ES-I3 (cell line): ENCODE results near the gene TNRC18.

Experiments used
- H3K36me3 ChIP-seq: 2 replicates; pipeline ENCODE4 v1.6.1; 2013; ENCODE audit warnings: mild to moderate bottlenecking, low read length, control low read depth, moderate library complexity; ENCODE audit not compliant: insufficient read depth
- H3K4me1 ChIP-seq: 2 replicates; pipeline ENCODE4 v1.6.1; 2013; ENCODE audit warnings: mild to moderate bottlenecking, control low read depth, low read length; ENCODE audit not compliant: insufficient read depth
- H3K9ac ChIP-seq: 2 replicates; pipeline ENCODE4 v1.6.1; 2013; ENCODE audit warnings: low read depth, mild to moderate bottlenecking, low read length, moderate library complexity
- H3K9me3 ChIP-seq: 2 replicates; pipeline ENCODE4 v1.6.1; 2013; ENCODE audit warnings: mild to moderate bottlenecking, low read length, moderate library complexity; ENCODE audit not compliant: control insufficient read depth, insufficient read depth

The TNRC18 gene

DNA sequence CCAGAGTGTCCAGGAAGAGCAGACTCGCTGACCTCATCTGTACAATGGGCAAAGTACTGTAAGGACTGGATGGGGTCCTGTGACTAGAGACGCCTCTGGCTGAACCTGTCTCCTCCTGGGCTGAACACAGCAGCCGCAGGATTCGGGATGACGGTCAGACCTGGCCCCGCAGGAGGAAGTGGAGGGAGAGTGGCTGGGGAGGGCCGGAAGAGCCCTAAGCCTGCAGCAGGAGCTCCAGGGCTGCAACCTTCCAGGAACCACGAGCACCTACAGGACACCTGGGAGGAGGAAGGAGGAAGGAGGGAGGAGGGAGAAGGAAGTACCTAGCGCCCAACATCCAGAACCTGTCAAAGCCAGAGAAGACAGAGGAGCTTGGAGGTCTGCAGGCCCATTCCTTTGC is 30.3 kb downstream of the TNRC18 start:
- Histone ChIP-seq H3K36me3 (no peaks in the 10 kb centered on the region), H3K9ac (no peak overlapping the region), H3K4me1 (peaks cover 3% of the 10 kb centered on the region; the same call in 1 of the 2 replicates), H3K9me3 (no peaks in the 10 kb centered on the region)

DNA sequence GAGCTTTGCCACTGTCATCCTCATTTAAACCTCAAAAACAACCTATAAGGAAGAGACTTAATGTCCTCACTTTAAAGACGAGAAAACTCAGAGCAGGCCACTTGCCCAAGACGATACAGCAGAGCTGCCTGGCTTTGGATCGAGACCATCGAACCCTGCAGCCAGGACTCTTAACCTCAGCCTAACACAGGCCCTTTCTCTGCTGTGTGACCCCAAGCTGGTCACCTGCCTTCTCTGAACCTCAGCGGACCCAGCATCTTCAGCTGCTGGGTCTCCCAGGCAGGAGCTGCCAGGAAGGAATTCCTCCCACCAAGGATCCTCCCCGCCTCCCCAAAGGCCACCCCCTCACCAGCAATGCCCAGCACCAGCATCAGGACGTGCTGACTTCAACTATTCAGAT is 32.7 kb downstream of the TNRC18 start:
- H3K36me3 ChIP-seq, result no peaks in the 10 kb centered on the region
- H3K4me1 ChIP-seq, result no peaks in the 10 kb centered on the region
- H3K9ac ChIP-seq, result no peak overlapping the region
- H3K9me3 ChIP-seq, result no peaks in the 10 kb centered on the region

DNA sequence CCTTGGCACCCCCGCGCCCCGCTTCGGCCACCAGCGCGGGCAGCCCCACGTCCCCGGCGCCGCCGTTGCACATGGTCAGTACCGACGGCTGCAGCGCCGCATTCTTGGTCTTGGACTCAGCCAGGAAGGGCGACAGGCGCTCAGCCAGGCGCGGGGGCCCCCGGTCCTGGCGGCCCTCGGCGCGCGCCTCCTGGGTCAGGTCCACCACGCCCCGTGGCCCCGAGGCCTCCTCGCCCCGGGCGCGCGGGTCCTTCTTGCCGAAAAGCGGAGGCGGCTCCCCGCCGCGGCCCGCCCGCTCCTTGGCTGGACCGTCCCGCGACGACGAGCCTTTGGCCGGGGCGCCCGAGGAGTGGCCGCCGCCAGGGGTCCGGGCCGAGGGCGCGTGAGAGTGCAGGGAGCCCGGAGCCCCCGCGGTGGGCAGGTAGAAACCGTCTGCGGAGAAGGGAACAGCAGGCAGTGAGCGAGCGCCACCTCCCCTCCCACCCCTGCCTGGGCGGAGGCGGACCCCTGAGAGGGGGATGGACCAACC is 34.7 kb downstream of the TNRC18 start:
- Histone ChIP-seq H3K9me3 (no peaks in the 10 kb centered on the region), H3K4me1 (no peaks in the 10 kb centered on the region; the same call in 1 of the 2 replicates), H3K36me3 (no peaks in the 10 kb centered on the region), H3K9ac (no peak overlapping the region)

DNA sequence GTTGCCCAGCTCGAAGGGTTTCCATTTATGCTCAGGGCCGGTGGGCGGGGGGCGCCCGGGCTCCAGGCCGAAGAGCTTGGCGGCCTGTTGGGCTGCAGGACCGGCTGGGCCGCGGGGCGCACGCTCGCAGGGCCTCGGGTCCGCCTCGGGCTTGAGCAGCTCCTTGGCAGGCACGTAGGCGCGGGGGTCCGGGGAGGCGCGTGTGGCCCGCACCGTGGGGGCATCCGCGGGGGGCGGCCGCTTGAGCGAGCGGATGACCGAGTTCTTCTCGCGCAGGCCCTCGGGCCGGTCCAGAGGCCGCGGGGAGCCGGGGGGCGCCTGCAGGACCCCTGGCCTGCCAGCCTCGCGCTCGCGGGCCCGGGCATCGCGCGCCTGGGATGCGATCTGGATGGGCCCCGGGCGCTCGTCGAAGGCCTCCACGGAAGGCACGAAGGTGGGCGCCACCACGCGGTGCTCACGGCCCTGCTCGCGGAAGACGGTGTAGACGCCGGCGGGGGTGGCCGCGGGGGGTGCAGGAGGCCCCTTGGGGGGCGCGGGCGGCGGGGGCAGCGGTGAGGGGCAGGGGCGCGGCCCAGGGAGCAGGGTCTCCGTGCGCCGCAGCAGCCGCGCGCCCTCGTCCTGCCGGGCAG is 35.2 kb downstream of the TNRC18 start:
- no peaks in the 10 kb centered on the region; the same call in 1 of the 2 replicates for H3K4me1 ChIP-seq
- H3K36me3 ChIP-seq, result no peaks in the 10 kb centered on the region
- H3K9me3 ChIP-seq, result no peaks in the 10 kb centered on the region
- no peak overlapping the region for H3K9ac ChIP-seq

DNA sequence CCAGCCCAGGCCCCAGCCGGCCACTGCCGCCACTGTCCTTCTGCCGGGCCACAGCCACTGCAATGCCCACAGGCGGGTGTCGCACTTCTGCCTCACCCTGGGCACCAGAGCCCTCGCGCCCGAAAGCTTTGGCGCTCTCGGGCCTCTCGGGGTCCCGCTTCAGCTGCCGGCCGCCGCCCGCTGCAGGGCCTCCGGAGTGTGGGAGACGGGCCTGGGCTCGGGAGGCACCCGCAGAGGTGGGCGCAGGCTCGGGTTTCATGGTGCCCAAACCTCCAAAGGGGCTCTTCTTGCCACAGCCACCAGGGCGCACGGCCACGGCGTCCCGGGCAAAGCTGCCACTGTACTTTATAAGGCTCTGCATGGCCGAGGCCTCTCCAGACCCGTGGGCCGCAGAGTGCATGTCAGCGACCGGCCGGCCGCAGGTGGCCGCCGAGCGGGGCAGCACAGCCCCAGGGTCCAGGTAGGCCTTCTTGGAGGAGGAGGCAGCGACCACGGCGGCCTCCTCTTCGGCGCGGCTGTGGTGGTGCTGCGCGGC is 35.9 kb downstream of the TNRC18 start:
- H3K9ac ChIP-seq, result no peak overlapping the region
- no peaks in the 10 kb centered on the region for H3K36me3 ChIP-seq
- H3K9me3 ChIP-seq, result no peaks in the 10 kb centered on the region
- H3K4me1 ChIP-seq, result peaks cover 3% of the 10 kb centered on the region

DNA sequence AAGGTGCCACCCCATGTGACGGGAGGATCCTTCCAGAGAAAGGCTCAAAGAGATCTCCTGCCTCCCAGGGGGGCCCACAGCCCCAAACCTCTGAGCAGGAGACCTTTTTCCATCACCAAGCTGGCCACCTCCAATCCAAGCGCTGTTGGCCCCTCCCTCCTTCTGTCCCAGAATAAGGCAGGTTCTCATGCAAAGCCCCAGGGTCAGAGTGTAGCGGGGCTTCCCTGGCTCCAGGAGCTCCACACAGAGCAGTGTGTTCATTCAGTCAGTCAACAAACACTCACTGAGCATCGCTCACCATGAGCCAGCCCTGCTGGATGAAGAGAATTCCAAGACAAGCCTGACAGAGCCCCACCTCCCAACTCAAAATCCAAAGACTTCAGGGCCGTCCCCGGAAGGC is 39.0 kb downstream of the TNRC18 start:
- Histone ChIP-seq H3K9me3 (no peaks in the 10 kb centered on the region), H3K4me1 (peaks cover 7% of the 10 kb centered on the region), H3K36me3 (no peaks in the 10 kb centered on the region), H3K9ac (no peak overlapping the region)

DNA sequence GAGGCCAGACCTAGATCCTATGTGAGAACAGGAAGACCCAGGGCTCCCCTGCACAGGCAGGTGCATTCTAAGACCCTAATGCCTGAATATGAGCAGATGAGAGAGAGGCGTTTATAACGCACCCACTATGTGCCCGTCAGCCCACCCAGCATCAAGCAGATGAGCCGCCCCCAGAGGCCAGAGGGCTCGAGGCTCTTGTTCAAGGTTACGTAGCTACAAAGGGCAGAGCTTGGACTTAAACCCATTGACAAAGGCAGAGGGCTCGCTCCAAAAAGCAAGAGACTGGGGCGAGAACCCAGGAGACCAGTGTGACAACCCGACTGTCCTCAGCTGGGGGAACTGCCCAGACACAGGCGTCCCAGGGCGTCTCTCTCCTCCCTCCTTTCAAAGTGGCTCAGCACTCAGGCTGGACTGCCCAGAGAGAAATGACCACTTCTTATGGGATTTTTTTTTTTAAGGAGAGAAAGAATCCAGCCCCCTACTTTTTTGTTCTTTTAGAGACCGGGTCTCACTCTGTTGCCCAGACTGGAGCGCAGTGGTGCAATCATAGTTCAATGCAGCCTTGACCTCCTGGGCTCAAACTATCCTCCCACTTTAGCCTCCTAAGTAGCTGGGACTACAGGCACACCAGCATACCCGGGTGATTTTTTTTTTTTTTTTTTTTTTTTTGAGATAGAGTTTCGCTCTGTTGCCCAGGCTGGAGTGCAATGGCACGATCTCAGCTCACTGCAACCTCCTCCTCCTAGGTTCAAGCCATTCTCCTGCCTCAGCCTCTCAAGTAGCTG is 40.1 kb downstream of the TNRC18 start:
- Histone ChIP-seq H3K9me3 (no peaks in the 10 kb centered on the region), H3K4me1 (peaks cover 7% of the 10 kb centered on the region), H3K9ac (no peak overlapping the region), H3K36me3 (no peaks in the 10 kb centered on the region)

DNA sequence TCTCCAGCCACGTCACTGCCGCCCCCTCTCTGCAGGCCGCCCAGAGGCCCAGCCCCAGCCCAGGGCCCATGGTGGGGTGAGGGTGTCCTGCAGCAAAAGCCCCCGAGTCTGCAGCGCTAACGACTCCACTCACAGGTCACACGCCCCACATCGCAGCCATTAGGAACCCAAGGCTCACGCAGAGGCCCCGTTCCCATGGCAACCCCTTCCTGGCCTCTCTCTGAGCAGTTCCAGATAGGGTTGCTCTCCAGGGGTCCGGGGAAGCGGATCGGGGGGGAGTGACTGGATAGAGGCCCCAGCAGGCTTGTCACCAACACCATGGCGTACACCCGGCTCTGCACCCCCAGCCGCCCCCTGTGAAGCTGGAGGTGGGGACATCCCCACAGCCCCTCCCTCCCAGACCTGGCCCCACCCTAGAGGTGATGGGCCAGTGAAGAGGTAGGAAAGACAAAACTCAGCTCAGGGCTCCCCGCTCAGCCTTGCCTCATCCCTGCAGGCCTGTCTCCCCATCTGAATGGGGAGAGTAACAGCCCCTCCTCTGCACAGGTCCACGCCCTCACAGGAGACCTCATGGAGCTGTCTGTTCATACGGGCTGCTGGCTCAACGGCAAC is 41.2 kb downstream of the TNRC18 start:
- no peak overlapping the region for H3K9ac ChIP-seq
- no peaks in the 10 kb centered on the region for H3K9me3 ChIP-seq
- peaks cover 7% of the 10 kb centered on the region for H3K4me1 ChIP-seq
- H3K36me3 ChIP-seq, result no peaks in the 10 kb centered on the region

DNA sequence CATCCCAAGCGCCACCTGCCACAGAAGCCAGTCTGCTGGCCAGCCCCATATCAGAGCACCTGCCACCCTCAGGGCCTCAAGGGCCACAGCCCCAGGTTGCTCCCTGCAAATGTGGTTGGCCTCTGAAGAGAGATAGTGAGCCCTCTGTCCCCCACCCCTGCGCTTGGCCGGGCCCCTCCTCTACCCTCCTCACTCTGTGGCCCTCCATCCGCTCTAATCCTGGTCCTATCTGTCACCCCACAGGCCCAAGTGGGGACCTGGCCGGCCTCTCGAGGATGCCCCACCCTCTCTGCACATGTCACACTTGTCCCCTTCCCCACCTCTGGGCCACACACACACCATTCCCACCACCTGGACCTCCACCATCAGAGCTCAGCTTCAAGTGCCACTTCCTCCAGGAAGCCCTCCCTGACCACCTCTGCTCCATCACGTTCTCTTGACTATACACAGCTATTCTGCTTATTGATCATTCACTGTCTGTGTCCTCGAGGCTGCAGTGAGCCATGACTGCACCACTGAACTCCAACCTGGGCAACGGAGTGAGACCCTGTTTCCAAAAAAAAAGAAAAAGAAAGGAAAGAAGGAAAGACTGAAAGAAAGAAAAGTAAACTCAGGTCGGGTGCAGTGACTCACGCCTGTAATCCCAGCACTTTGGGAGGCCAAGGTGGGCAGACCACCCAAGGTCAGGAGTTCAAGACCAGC is 42.4 kb downstream of the TNRC18 start:
- Histone ChIP-seq H3K36me3 (no peaks in the 10 kb centered on the region), H3K9ac (no peak overlapping the region), H3K9me3 (no peaks in the 10 kb centered on the region), H3K4me1 (peaks cover 7% of the 10 kb centered on the region)

DNA sequence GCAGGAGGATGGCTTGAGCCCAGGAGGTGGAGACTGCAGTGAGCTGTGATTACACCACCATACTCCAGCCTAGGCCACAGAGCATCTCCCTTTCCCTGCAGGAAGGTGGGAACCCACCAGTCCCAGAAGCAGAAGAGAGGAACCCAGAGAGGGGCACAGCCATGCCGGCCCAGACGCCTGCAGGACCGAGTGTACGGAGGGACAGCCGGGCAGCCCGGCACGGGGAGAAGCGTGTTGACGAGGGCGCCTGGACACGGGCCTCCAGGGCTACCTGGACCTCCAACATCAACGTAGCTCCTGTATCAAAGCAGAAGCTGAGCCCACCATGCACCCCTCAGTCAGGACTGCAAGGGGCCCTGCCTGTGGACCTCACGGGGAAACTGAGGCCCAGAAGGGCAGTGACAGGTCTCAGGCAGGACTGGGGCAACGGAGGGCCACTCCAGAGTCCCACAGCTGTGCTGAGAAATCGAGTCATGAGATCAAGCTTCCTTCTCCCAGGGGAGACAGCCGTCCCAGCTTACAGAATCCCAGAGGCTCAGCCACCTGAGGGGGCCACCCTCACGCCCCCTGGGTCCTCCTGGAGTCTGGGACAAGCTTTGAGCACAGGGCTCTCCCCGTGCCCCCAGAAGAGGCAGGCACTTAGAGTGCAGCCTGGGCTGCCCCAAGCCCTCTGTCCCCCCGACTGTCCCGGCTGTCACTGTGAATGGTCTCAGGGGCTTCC is 43.1 kb downstream of the TNRC18 start:
- no peaks in the 10 kb centered on the region for H3K9me3 ChIP-seq
- no peaks in the 10 kb centered on the region for H3K36me3 ChIP-seq
- H3K9ac ChIP-seq, result no peak overlapping the region

DNA sequence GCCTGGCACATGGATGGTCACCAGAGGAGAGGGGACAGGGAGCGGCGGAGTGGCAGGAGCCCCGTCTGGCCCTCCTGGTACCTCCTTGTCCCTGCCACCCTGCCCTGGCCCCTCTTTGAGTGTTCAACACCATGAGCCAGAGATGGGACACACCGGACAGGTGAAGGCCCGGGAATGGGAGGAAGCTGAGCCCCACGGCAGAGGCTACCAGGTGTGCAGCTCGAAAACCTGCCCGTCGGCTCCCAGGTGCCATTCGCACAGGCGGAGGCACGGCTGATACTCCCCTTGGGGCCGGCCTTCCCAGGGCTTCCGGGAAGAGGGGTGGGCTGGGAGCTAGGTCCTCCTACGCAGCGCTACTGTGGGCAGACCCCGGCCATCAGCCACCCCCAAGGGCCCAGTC is 44.1 kb downstream of the TNRC18 start:
- Histone ChIP-seq H3K36me3 (no peaks in the 10 kb centered on the region), H3K4me1 (peaks cover 7% of the 10 kb centered on the region), H3K9me3 (no peaks in the 10 kb centered on the region), H3K9ac (no peak overlapping the region)

More for the DNA sequence above, 43.1 kb downstream of the TNRC18 start:
- peaks cover 7% of the 10 kb centered on the region for H3K4me1 ChIP-seq

DNA sequence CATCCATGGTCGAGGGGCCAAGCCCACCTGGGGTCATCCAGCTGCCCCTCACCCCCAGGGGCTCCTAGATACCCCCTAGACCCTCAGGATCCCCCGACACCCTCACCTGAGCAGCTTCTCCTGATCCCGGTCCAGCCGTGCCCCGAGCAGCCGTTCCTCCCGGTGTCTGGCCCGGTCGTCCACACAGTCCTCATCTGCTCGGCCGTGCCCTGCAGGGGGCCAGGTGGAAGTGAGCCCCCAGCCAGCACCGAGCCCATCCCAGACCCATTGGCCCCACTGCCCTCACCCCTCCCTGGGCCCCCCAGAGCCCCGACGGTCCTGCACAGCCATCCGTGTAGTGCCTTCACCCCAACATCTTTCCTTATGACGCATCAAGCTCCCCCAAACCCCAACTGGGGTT is 45.8 kb downstream of the TNRC18 start:
- H3K9ac ChIP-seq, result no peak overlapping the region
- no peaks in the 10 kb centered on the region for H3K36me3 ChIP-seq
- H3K4me1 ChIP-seq, result peaks cover 5% of the 10 kb centered on the region
- no peaks in the 10 kb centered on the region for H3K9me3 ChIP-seq

DNA sequence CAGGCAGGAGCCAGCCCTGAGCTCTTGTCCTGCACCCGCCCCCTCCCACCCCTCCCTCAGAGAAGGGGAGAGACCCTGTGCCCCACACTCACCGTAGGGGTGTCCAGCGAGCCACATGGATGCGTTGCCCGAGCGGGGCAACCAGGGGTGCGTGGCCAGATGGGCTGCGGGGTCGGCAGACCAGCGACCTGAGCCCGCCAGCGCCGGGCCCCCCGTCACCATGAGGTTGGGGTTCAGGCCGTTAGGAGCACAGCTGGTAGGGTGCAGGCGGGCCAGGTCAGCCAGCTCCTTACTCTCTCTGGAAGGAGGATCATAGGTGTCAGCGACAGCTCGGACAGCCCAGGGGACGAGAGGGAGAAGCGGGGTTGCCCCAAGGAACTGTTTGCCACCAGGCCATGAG is 46.4 kb downstream of the TNRC18 start:
- Histone ChIP-seq H3K9ac (no peak overlapping the region), H3K36me3 (no peaks in the 10 kb centered on the region), H3K9me3 (no peaks in the 10 kb centered on the region), H3K4me1 (no peaks in the 10 kb centered on the region; the same call in 1 of the 2 replicates)
